Renal pelvis (tissue), 4 donors: ENCODE data around the gene SLC6A3. TPM values are rescaled to one million over a fixed set of nuclear protein-coding genes. Genes with fewer than 3 reads are reported as not detected.
"Not testable (repeated sequence)": the region's sequence is repeated elsewhere in the genome, so short reads cannot be mapped to it uniquely, and the experiment has no call there.

Experiments used
- DNase-seq: peaks from one replicate; pipeline ENCODE4 v3.0.0-alpha.2; 2013
- polyA plus RNA-seq, 3 donors: library from polyadenylated mRNA; unstranded; fragments of 120-200 nt; gene quantifications; one replicate each; pipeline ENCODE4 v1.2.1, GENCODE V29; 2013; ENCODE audit not compliant: insufficient read length in 3 of 3

The SLC6A3 gene
- polyA plus RNA-seq, 3 donors = 0.15 to 0.40 (median 0.21) TPM

DNA sequence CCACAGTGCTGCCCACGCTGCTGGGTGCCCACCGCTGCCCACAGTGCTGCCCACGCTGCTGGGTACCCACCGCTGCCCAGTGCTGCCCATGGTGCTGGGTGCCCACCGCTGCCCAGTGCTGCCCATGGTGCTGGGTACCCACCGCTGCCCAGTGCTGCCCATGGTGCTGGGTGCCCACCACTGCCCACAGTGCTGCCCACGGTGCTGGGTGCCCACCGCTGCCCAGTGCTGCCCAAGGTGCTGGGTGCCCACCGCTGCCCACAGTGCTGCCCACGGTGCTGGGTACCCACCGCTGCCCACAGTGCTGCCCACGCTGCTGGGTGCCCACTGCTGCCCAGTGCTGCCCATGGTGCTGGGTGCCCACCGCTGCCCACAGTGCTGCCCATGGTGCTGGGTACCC is 22.7 kb downstream of the SLC6A3 start:
- not testable (repeated sequence) for DNase-seq

DNA sequence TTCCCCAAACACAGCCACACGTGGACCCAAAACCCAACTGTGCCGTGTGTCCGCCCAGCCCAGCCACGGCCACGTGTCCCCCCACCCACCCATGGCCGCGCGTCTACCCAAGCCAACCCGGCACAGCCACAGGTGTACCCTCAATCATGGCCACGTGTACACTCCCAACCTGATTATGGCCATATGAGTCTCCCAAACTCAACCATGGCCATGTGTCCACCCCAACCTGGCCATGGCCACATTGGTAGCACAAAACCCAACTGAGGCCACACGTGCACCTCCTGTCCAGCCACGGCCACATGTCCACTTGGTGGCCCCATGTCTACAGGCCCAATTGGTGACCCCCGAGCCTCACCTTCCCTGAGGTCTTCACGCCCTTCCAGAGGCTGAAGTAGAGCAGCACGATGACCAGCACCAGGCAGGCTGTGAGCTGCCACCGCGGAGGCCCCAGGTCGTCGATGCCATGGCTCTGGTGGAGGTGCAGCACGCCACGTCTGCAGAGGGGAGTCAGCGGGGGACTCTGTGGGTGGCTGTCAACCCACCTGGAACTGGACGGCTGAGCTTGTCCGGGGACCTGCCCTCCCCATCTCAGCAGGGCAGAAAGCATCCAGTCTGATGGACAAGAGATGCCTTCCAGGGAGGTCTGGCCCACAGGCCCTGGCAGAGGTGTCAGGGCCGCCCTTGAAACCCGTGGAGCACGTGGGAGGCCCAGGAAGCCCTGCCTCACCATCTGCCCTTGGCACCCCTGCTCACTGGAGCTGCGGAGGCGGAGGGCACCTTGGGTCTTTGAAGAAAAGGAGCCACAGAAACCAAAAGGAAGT is 23.5 kb downstream of the SLC6A3 start:
- no peak for DNase-seq

GRCh38 chr5:1420211-1421195 is 24.7 kb downstream of the SLC6A3 start:
- DNase-seq = no peak

GRCh38 chr5:1419476-1420210 is 25.6 kb downstream of the SLC6A3 start:
- no peak for DNase-seq

DNA sequence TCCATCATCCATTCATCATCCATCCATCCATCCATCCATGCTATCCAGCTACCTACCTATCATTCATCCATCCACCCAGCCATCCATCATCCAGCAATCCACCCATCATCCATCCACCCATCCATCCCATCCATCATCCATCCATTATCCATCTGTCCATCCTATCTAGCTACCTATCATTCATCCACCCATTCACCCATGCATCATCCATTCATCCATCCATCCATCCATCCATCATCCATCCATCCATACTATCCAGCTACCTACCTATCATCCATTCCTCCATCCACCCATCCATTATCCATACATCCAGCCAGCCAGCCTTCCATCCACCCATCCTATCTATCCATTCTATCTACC is 26.3 kb downstream of the SLC6A3 start:
- DNase-seq = no peak

GRCh38 chr5:1418238-1418920 is 26.9 kb downstream of the SLC6A3 start:
- no peak for DNase-seq

GRCh38 chr5:1417586-1418225 is 27.5 kb downstream of the SLC6A3 start:
- no peak for DNase-seq

GRCh38 chr5:1416856-1417469 is 28.3 kb downstream of the SLC6A3 start:
- no peak for DNase-seq

DNA sequence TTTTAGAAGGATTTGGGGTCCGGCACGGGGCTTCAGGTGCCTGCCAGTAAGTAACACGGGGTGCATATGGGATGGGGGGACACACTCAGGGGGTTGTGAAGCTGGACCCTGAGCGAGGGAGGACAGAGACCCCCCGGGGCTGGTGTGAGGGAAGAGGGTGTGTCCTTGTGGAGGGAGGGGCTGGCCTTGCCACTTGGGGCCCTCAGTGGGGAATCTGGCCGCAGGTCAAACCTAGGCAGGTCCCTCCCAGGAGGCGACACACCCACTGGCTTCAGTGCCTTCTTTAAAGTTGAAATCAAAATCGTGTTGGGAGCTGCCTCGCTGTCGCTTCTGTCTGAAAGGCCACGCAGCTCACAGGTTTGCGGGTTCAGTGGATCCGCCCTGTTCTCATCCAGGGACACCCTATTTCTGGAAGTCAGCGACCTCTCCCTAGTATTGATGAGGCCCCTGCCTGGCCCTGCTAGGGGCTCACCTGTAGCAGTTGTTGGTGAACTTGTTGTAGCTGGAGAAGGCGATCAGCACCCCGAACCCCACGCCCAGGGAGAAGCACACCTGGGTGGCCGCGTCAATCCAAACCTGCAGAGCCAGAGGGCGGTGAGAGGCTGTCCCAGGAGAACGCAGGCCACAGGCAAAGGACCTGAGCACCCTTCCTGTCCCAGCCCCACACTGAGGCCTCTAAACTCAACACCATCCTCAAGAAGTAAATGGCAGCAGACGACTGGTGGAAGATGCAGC is 29.4 kb downstream of the SLC6A3 start:
- no peak for DNase-seq

GRCh38 chr5:1415059-1415425 is 30.2 kb downstream of the SLC6A3 start:
- no peak for DNase-seq

GRCh38 chr5:1414311-1415058 is 30.8 kb downstream of the SLC6A3 start:
- no peak for DNase-seq

DNA sequence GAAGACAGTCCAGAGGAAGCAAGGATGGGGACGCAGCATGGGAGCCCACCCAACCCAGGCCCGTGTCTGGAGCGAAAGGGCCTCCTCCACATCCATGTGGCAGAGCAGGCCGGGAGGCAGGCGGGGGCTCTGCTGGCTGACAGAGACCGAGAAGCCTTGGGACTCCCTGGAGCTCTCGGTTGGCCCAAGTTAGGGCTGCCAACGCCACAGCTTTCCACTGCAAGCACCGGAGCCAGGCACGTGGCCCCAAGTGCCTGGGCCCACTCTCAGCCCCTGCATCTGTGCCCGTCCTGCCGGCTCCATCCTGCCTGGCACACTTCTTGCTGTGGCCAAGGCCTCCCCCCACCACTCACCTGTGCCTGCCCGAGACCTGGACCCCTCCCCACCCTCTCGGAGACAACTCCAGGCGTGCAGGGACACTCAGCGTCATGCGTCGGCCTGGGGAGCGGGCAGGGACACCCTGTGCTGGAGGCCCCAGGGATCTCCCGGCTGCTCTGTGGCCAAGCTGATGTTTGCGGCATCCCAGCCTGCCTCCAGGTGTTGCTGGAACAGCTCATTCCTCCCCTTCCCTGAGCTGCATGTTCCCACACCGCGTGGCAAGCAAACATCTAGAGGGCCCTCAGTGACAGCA is 31.5 kb downstream of the SLC6A3 start:
- DNase-seq = no peak

GRCh38 chr5:1413211-1413610 is 32.0 kb downstream of the SLC6A3 start:
- no peak for DNase-seq

GRCh38 chr5:1412621-1413020 is 32.6 kb downstream of the SLC6A3 start:
- no peak for DNase-seq

DNA sequence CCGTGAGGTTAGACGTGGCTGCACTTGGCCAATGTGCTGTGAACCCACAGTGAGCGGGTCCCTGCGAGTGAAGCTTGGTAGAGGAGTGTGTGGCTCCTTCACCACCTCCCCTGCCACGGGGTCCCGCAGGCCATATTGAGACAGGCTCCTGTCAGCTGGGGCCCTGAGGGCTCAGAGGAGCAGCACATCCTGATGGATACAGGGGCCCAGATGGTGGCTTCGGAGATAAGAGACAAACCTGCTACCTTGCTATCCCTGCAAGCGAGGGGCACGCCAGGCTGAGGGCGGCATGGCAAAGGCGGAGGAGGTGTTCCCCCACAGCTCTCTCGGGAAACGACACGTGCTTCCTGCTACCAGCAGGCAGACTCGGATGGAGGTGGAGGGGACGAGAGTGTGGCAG is 33.1 kb downstream of the SLC6A3 start:
- no peak for DNase-seq

DNA sequence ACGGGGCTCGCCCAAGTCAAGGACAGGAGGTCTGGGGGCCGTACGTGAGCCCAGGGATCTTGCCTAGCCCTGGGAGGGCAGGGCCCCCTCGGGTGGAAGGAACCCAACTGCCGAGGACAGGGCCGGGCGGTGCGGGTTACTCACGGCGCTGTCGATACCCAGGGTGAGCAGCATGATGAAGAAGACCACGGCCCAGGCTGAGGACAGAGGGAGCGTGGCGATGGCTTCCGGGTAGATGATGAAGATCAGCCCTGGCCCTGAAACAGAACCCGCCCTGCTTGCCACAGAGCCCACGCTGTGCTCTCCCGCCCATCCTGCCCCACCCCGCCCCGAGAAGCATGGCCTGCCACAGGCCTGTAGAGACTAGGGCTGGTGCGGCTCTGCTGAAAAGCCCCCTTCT is 34.1 kb downstream of the SLC6A3 start:
- DNase-seq = no peak

DNA sequence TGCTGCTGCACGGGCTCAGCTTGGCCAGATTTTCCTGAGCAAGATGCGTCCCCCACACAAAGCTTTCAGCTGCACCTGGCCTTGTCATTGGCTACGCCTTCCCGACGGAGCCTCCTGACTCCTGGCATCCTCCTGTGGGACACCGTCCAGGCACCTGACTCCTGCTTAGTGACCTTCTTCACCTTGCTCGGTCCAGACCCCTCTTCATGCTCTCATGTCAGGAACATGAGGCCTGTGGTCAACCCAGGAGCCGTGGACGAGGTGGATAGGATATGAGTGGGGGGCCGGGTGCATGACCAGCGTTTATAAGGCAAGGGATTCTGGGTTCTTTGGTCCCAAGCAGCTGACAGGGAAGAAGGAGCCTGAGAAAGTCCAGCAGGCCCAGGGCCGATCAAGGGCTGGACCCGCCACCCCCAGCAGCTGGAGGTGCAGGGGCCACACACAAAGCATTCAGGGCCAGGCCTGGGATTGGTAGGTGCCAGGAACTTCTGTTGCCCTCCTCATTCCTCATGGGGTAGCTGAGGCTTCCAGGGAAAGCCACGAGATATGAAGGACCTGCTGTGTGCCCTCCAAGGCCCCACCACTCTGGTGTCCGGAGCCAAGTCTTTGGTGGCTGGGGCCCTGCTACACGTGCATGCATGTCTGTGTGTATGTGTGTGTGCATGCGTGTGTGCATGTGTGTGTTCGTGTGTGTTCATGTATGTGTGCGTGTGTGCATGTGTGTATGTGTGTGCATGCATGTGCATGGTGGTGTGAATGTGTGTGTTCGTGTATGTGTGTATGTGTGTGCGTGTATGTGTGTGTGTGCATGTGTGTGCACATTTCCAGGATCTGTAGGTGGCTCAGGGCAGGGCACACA is 34.9 kb downstream of the SLC6A3 start:
- DNase-seq = no peak
